ENCODE data around the gene LRMDA.

The LRMDA gene

GRCh38 chr10:76017026-76017732 is 585.8 kb downstream of the LRMDA start:
- DNase-seq, result no peak

GRCh38 chr10:76017733-76018433 is 586.5 kb downstream of the LRMDA start:
- DNase-seq, result no peak

- no peak for DNase-seq
Measured at GRCh38 chr10:76020630-76021029, 589.2 kb downstream of the LRMDA start.

GRCh38 chr10:76021398-76021797 is 590.0 kb downstream of the LRMDA start:
- no peak for DNase-seq

- no peak for DNase-seq
Measured at GRCh38 chr10:76022366-76022765, 590.9 kb downstream of the LRMDA start.

GRCh38 chr10:76023007-76023406 is 591.6 kb downstream of the LRMDA start:
- no peak for DNase-seq

GRCh38 chr10:76024460-76025123 is 593.2 kb downstream of the LRMDA start:
- DNase-seq, result no peak

GRCh38 chr10:76025124-76025477 is 593.7 kb downstream of the LRMDA start:
- no peak for DNase-seq

GRCh38 chr10:76026176-76026771 is 594.9 kb downstream of the LRMDA start:
- no peak for DNase-seq

GRCh38 chr10:76026905-76027304 is 595.5 kb downstream of the LRMDA start:
- DNase-seq, result no peak

GRCh38 chr10:76029782-76030181 is 598.4 kb downstream of the LRMDA start:
- no peak for DNase-seq

GRCh38 chr10:76031099-76031498 is 599.7 kb downstream of the LRMDA start:
- no peak for DNase-seq

- no peak for DNase-seq
Measured at GRCh38 chr10:76031769-76032699, 600.6 kb downstream of the LRMDA start.

- no peak for DNase-seq
Measured at GRCh38 chr10:76032700-76033039, 601.2 kb downstream of the LRMDA start.

- DNase-seq, result peak; percentile 5
Measured at GRCh38 chr10:76033457-76034196, 602.2 kb downstream of the LRMDA start.

GRCh38 chr10:76034353-76035205 is 603.2 kb downstream of the LRMDA start:
- peak; percentile 27 for DNase-seq

- DNase-seq, result peak; percentile 6
Measured at GRCh38 chr10:76035206-76036110, 604.0 kb downstream of the LRMDA start.

GRCh38 chr10:76036111-76036940 is 604.9 kb downstream of the LRMDA start:
- DNase-seq, result peak; percentile 13

GRCh38 chr10:76036962-76037361 is 605.5 kb downstream of the LRMDA start:
- DNase-seq, result no peak

Data from DMS153 (cell line).